Eye (tissue), 1 donor: ENCODE results near the gene SMG5.
A peak's percentile ranks its signal among the peaks of the same experiment; 100 is the strongest.
"Not testable (repeated sequence)": the region's sequence is repeated elsewhere in the genome, so short reads cannot be mapped to it uniquely, and the experiment has no call there.

Experiments used
- DNase-seq: peaks from one replicate; pipeline ENCODE4 v3.0.0-alpha.2; 2015

SMG5 gene, protein sequence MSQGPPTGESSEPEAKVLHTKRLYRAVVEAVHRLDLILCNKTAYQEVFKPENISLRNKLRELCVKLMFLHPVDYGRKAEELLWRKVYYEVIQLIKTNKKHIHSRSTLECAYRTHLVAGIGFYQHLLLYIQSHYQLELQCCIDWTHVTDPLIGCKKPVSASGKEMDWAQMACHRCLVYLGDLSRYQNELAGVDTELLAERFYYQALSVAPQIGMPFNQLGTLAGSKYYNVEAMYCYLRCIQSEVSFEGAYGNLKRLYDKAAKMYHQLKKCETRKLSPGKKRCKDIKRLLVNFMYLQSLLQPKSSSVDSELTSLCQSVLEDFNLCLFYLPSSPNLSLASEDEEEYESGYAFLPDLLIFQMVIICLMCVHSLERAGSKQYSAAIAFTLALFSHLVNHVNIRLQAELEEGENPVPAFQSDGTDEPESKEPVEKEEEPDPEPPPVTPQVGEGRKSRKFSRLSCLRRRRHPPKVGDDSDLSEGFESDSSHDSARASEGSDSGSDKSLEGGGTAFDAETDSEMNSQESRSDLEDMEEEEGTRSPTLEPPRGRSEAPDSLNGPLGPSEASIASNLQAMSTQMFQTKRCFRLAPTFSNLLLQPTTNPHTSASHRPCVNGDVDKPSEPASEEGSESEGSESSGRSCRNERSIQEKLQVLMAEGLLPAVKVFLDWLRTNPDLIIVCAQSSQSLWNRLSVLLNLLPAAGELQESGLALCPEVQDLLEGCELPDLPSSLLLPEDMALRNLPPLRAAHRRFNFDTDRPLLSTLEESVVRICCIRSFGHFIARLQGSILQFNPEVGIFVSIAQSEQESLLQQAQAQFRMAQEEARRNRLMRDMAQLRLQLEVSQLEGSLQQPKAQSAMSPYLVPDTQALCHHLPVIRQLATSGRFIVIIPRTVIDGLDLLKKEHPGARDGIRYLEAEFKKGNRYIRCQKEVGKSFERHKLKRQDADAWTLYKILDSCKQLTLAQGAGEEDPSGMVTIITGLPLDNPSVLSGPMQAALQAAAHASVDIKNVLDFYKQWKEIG

DNA sequence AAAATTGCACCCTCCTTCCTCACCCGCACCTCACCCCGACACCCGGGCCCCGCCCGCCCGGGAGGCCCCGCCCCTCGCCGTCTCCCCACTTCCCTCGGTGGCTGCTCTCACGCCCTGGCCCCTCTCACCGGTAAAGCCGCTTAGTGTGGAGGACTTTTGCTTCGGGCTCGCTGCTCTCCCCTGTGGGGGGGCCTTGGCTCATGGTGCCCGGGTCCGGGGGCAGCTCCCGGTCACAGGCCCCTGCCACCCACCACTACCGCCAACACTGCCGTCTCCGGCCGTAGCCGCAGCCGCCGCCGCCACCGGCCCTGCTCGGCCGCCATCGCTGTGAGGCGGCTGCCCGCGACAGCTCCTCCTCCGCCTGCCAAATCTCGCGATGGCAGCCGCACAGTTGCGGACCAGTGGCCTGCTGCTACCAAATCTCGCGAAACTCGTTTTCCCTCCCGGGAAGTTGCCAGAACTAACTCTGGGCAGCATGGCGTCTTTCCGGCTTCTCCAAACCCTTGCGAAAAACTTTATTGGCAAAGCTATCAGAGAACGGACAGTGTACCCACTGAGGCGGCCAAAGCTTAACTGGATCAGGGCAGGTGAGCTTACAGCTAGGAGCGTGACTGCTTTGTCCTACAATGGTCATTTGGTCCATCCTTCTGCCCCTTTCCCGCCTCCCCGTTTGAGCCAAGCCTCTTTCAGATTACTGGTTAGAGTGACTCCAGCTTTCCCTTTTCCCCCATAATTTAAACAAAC is at the start of gene SMG5:
Gene SMG5, minus strand, starts transcription at position 347 of the 744 bp plus-strand sequence. Its CDS starts 145 bp downstream, at position 202.
- DNase-seq, result peak; percentile 99

- not testable (repeated sequence) for DNase-seq
Measured at GRCh38 chr1:156323179-156323578, 40.6 kb upstream of the SMG5 start.

DNA sequence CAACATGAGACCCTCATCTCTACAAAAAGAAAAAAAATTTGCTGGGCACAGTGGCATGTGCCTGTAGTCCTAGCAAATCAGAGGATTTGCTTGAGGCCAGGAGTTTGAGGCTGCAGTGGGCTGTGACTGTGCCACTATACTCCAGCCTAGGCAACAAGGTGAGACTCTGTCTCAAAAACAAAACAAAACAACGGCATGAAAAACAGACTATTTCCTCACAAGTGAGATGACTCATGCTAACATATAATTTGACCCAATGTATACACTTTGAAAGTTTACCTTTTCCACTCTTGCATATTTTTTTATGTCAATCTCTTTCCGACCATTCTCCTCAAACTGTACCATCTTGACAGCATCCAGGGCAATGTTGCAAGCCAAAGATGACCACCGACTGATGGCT is 37.9 kb upstream of the SMG5 start:
- DNase-seq, result no peak

- peak; percentile 46 for DNase-seq
Measured at GRCh38 chr1:156319664-156320063, 37.0 kb upstream of the SMG5 start.

- DNase-seq, result no peak
Measured at GRCh38 chr1:156316909-156317308, 34.3 kb upstream of the SMG5 start.

- DNase-seq, result no peak
Measured at GRCh38 chr1:156310962-156311361, 28.3 kb upstream of the SMG5 start.

DNA sequence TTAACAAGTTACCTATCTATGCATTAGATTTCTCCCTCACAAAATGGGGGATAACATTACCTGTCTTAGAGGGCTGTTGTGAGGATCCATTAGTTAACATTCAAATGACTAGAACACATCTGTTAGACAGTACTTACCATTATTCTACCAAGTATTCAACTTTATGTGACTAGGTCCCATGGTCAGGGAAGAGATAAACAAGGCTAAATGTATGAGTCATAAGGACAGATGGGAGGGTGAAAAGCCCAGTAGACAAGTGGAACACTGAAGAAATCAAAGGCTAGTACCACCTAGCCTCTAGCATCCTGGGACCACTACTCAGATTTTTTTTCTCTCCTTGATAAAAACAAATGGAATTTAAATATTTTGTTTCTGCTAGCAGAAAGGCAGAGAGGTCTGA is 25.5 kb upstream of the SMG5 start:
- no peak for DNase-seq

- no peak for DNase-seq
Measured at GRCh38 chr1:156305215-156305614, 22.6 kb upstream of the SMG5 start.

DNA sequence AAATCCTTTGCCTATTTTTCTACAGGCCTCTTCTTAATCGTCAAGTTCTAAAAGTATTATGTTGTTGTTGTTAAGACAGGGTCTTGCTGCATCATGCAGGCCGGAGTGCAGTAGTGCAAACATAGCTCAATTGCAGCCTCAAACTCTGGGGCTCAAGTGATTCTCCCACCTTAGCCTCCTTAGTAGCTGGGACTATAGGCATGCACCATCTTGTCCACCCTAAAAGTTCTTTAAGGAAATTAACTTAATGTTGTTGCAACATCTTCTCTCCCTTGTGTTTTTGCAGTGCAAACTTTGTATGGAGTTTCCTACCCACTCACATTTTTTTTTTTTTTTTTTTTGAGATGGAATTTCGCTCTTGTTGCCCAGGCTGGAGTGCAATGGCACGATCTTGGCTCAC is 20.6 kb upstream of the SMG5 start:
- DNase-seq, result no peak

GRCh38 chr1:156298852-156299357 is 16.3 kb upstream of the SMG5 start, which contains the start of gene VHLL:
TSS of gene VHLL (minus strand) at chr1:156299307. CDS start at chr1:156299189, 118 bp downstream.
- DNase-seq, result no peak

DNA sequence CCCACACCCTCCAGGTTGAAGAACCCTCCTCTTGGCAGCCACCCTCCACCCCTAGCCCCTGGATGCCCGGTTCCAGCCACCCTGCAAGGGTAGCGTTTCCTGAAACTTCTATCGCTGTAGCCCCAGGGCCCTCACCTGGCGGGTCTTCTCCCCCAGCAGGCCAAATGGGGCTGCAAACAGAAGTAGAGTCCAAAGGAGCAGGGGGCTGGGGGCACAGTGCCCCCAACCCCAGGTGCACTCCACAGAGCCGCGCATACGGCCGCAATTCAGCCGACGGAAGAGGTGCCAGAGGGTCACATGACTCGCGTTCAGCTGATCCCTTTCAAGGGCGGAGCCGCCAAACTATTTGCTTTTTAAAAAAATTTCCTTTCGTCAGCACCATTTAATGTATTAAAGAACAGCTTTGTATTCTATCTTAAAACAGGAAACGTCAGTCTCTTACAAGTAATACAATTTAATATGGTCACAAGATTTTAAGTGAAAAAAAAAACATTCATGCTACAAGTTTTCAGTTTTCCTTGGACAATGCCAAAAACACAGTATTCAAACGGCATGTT is 12.8 kb upstream of the SMG5 start, which contains the start of gene GLMP:
Gene GLMP, minus strand, starts transcription at position 289 of the 557 bp plus-strand sequence. Its CDS starts 34 bp downstream, at position 255.
- DNase-seq, result peak; percentile 81

DNA sequence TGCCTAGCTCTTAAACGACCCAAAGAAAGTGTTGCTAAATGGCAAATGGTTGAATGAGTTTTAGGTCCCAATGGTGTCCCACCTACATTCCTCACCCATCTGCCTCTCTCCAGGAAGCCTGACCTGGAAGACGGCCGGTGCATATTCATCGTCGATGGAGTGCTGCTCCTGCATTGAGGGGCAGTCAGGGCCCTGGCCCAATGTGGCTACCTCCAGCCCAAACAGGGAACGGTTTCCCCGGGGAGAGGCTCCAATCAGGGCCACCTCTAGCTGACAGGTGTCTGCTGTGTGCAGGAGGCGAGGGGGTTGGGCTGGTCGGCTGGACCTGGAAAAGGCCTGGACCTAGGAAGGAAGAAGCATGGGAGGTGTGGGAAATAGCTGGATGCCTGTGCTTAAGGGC is 11.3 kb upstream of the SMG5 start:
- no peak for DNase-seq

DNA sequence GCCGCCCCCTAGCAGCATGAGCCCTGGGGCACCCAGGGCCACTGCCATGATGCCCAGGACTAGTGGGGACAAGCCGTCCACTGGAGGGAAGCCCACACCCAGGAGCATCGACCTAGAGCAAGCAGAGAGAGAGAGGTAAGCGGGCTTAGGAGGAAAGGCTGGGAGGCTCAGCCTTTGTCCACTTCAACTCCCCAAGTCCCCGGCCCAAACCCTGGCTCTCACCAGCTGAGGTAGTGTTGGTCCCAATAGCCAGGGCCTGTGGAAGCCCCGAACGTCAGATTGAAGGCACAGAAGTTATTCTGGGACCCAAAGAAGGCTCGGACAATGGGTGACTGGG is 10.4 kb upstream of the SMG5 start:
- DNase-seq, result no peak

DNA sequence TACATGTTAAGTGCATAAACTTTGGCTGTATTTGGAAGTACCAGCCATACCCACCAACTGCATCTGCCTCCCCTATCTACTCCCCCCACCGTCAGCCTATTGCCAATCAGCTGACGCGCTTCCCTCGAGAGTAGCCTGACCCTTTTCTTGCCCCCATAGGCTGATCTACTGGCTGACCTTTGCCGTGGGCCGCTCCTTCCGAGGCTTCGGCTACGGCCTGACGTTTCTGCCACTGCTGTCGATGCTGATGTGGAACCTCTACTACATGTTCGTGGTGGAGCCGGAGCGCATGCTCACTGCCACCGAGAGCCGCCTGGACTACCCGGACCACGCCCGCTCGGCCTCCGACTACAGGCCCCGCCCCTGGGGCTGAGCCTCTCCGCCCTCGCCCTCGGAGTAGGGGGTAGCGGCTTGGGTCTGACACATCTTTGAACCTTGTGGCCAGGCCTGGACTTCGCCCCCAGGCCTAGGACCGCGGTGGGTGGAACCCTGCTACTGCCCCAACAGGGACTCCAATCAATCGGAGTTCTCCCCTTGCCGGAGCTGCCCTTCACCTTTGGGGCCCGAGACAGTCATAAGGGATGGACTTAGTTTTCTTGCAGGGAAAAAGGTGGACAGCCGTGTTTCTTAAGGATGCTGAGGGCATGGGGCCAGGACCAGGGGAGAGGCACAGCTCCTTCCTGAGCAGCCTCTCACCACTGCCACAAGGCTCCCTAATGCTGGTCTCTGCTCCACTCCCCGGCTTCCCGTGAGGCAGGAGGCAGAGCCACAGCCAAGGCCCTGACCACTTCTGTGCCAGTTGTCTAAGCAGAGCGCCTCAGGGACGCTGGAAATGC is 8.8 kb upstream of the SMG5 start:
- peak; percentile 90 for DNase-seq

DNA sequence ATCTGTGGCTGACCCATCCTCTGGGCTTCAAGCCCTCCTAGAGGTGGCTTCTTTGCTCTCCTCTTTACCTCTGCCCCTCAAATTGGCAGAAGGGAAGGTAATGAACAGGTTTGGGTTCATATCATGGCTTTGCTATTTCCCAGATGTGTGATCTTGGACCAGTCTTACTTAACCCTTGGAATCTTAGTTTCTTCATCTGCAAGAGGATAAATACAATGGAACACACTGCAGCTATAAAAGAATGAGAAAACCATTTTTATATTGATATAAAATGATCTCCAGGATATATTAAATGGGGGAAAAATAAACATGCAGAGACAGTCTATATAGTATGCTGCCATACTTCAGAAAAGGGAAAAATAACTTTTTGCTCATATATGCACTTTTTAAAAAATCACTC is 7.2 kb upstream of the SMG5 start:
- no peak for DNase-seq

- no peak for DNase-seq
Measured at GRCh38 chr1:156286061-156286460, 3.4 kb upstream of the SMG5 start.

- DNase-seq, result no peak
Measured at GRCh38 chr1:156285437-156285836, 2.8 kb upstream of the SMG5 start.

DNA sequence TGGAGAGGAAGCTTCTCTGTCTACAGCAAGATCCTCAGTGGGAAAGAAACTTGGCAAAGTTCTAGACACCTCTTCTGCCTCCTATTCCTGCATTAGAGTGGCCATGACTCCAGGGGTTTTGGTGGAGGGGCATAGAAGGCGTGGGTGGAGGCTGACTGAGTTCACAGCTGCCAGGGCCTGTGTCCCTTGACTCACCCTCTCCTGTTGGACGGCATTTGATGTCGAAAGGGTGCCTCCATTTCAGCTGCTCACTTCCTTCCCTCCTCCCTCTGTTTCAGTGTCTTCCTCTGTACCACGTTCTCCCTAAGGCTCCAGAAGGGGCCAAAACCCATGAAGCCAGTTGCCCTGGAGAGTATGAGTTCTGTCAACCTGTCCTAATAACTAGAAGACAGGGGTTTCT is 2.1 kb upstream of the SMG5 start:
- no peak for DNase-seq

DNA sequence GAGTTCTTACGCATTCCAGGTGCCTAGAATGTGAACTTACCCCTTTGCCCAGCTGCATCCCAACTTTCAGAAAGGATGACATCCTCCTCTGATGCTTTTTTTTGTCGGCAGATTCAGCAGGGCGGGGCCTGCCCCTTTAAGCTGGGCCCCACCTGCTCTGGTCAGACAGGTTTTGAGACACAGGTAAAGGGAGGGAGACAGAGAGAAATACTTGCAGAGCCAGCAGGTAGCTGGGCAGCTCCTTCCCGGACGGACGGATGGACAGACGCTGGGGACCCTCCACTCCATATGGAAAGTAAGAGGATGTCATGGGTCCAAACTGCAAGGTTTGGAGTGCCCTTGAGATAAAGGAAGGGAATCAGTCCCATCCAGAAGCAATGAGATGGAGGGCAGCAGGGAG is 1.5 kb upstream of the SMG5 start, which contains the start of gene TMEM79:
Gene TMEM79, plus strand, starts transcription at position 214 of the 400 bp plus-strand sequence. CDS start 902 bp downstream, outside the sequence.
- no peak for DNase-seq

GRCh38 chr1:156283521-156283920 is 896 bp upstream of the SMG5 start:
- DNase-seq, result no peak
